ENCODE measurements around the gene FSCN2. TPM values are rescaled to one million over a fixed set of nuclear protein-coding genes. Genes with fewer than 3 reads are reported as not detected.

The FSCN2 gene
- total RNA-seq, 1 donor = 5.1 TPM

- Histone ChIP-seq H2AFZ (ENCODE audit: low read length) (no peak overlapping the region), H3K4me1 (ENCODE audit: insufficient read depth, low read length) (peaks cover 46% of the 10 kb centered on the region), H3K79me2 (ENCODE audit: insufficient read depth, low read length) (peaks cover 41% of the 10 kb centered on the region), H3K27me3 (ENCODE audit: insufficient read depth, low read length) (peaks cover 3% of the 10 kb centered on the region), H4K20me1 (ENCODE audit: insufficient read depth, low read length) (peaks cover 44% of the 10 kb centered on the region), H3K4me2 (ENCODE audit: insufficient read depth, low read length) (peak overlapping the region; percentile 81), H3K27ac (ENCODE audit: low read depth, low read length) (no peak overlapping the region), H3K36me3 (ENCODE audit: insufficient read depth, low read length) (no peaks in the 10 kb centered on the region), H3K9me3 (ENCODE audit: low read depth, low read length) (no peaks in the 10 kb centered on the region), H3K4me3 (ENCODE audit: insufficient read depth, low read length) (peak overlapping the region; percentile 68)
- TF ChIP-seq CTCF (IDR thresholded peaks at IDR 0.05; ENCODE audit: extremely low read depth, low read depth, low read length) = no peak
- peak; percentile 97 for DNase-seq (ENCODE audit: insufficient read length, low spot score, missing footprints)
Measured at GRCh38 chr17:81518785-81519283, 9.3 kb upstream of the FSCN2 start.

GRCh38 chr17:81519284-81520020 is 8.7 kb upstream of the FSCN2 start:
- H4K20me1 ChIP-seq (ENCODE audit: insufficient read depth, low read length) = peaks cover 50% of the 10 kb centered on the region
- no peaks in the 10 kb centered on the region for H3K36me3 ChIP-seq (ENCODE audit: insufficient read depth, low read length)
- peak; percentile 10 for TF ChIP-seq CTCF (IDR thresholded peaks at IDR 0.05; ENCODE audit: extremely low read depth, low read depth, low read length)
- no peak for DNase-seq (ENCODE audit: insufficient read length, low spot score, missing footprints)
- H3K4me1 ChIP-seq (ENCODE audit: insufficient read depth, low read length) = peaks cover 42% of the 10 kb centered on the region
- no peak overlapping the region for H2AFZ ChIP-seq (ENCODE audit: low read length)
- H3K27me3 ChIP-seq (ENCODE audit: insufficient read depth, low read length) = peaks cover 6% of the 10 kb centered on the region
- peak overlapping the region; percentile 68 for H3K4me3 ChIP-seq (ENCODE audit: insufficient read depth, low read length)
- H3K79me2 ChIP-seq (ENCODE audit: insufficient read depth, low read length) = peaks cover 41% of the 10 kb centered on the region
- H3K27ac ChIP-seq (ENCODE audit: low read depth, low read length) = no peak overlapping the region
- H3K9me3 ChIP-seq (ENCODE audit: low read depth, low read length) = no peaks in the 10 kb centered on the region
- H3K4me2 ChIP-seq (ENCODE audit: insufficient read depth, low read length) = peak overlapping the region; percentile 81

GRCh38 chr17:81520021-81520901 is 7.9 kb upstream of the FSCN2 start:
- H3K4me1 ChIP-seq (ENCODE audit: insufficient read depth, low read length) = peaks cover 42% of the 10 kb centered on the region
- H3K27ac ChIP-seq (ENCODE audit: low read depth, low read length) = no peak overlapping the region
- no peak for DNase-seq (ENCODE audit: insufficient read length, low spot score, missing footprints)
- peaks cover 6% of the 10 kb centered on the region for H3K27me3 ChIP-seq (ENCODE audit: insufficient read depth, low read length)
- H3K4me2 ChIP-seq (ENCODE audit: insufficient read depth, low read length) = no peak overlapping the region
- no peak for TF ChIP-seq CTCF (IDR thresholded peaks at IDR 0.05; ENCODE audit: extremely low read depth, low read depth, low read length)
- no peak overlapping the region for H2AFZ ChIP-seq (ENCODE audit: low read length)
- peaks cover 50% of the 10 kb centered on the region for H4K20me1 ChIP-seq (ENCODE audit: insufficient read depth, low read length)
- H3K79me2 ChIP-seq (ENCODE audit: insufficient read depth, low read length) = peaks cover 38% of the 10 kb centered on the region
- no peaks in the 10 kb centered on the region for H3K36me3 ChIP-seq (ENCODE audit: insufficient read depth, low read length)
- H3K9me3 ChIP-seq (ENCODE audit: low read depth, low read length) = no peaks in the 10 kb centered on the region
- no peak overlapping the region for H3K4me3 ChIP-seq (ENCODE audit: insufficient read depth, low read length)

Data from osteoblast (primary cell).